ENCODE data around the gene TRIM2. TPM values are rescaled to one million over a fixed set of nuclear protein-coding genes. Genes with fewer than 3 reads are reported as not detected.

Gene TRIM2
- total and polyA plus RNA-seq, 8 donors, result 49.6 to 88.2 (median 77.7) TPM

DNA sequence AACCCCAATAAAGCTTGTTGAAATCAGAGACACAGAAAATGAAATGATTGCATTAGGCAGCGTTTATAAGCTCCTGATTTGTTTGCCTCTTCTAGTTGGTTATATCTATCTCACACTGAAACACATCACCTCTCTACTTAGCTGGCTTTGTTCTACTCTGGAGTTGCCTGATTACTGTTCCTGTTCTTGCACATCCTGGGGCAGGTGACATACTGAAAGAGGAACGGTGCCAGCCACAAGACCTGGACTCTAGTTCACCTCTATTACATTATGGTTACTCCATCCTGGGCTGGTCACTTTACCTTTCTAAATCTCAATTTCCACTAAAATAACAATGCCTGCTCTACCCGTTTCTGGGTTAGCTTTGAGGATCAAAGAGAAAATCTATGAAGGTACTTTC lies 47.9 kb downstream of the TRIM2 start:
- Histone ChIP-seq H3K4me1 (peaks cover 0 to 20% of the 10 kb centered on the region in 2 donors), H3K9me3 (no peaks in the 10 kb centered on the region), H3K27ac (no peak overlapping the region), H3K27me3 (peaks cover 0 to 20% of the 10 kb centered on the region in 2 donors), H3K4me3 (no peak overlapping the region), H3K36me3 (no peaks in the 10 kb centered on the region)
- DNase-seq (no peak), ATAC-seq (no peak)
- intact Hi-C loops (cut with DNase I), result no loop called here
- TF ChIP-seq, protein P1, sequence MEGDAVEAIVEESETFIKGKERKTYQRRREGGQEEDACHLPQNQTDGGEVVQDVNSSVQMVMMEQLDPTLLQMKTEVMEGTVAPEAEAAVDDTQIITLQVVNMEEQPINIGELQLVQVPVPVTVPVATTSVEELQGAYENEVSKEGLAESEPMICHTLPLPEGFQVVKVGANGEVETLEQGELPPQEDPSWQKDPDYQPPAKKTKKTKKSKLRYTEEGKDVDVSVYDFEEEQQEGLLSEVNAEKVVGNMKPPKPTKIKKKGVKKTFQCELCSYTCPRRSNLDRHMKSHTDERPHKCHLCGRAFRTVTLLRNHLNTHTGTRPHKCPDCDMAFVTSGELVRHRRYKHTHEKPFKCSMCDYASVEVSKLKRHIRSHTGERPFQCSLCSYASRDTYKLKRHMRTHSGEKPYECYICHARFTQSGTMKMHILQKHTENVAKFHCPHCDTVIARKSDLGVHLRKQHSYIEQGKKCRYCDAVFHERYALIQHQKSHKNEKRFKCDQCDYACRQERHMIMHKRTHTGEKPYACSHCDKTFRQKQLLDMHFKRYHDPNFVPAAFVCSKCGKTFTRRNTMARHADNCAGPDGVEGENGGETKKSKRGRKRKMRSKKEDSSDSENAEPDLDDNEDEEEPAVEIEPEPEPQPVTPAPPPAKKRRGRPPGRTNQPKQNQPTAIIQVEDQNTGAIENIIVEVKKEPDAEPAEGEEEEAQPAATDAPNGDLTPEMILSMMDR (IDR thresholded peaks at IDR 0.05), result no peak

DNA sequence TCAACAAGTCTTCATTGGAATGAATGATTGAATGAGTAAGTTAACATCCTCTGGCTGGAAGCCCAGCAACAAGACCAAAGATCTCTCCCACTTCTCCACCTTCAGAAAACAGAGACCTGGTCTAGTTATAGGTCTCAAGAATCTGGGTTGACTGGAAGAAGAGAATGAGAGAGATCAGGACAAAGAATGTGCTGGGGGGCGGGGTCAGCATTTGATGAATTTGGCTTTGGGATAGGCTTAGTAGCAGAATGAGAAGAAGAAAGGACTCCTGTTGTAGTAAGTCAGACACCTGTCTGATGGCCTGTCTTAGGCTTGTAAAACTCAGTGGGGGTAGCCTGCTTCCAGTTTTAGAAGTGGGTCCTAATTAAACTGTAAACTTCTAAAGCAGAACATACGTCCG lies 51.0 kb downstream of the TRIM2 start:
- Histone ChIP-seq H3K4me1 (no peaks in the 10 kb centered on the region), H3K27ac (no peak overlapping the region), H3K36me3 (no peaks in the 10 kb centered on the region), H3K27me3 (peaks cover 0 to 6% of the 10 kb centered on the region in 2 donors), H3K4me3 (no peak overlapping the region), H3K9me3 (no peaks in the 10 kb centered on the region)
- DNase-seq (no peak), ATAC-seq (no peak)
- TF ChIP-seq, protein P1 (IDR thresholded peaks at IDR 0.05), result no peak
- intact Hi-C loops (cut with DNase I), result no loop called here

DNA sequence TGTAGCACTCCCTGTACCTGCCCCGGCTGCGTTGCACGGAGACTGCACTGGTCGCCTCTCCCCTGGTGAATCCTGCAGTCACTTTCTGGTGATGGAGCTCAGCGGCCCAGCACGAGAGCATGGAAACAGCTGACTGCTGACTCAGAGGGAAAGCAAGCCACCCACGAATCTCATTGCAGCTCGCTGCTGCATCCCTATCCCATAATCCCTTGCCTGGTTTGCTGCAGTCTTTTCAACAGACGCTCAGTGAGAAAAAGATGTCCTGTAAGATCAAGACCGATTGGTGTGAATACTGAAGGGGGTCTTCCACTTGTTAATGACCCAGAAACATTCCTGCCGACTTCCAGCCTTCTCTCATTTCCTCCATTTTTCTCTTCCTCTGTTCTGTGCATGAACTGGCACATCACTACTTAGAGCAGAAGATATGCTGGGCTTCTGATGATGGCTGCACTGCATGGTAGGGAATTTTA lies 52.9 kb downstream of the TRIM2 start:
- ATAC-seq (no peak), DNase-seq (peak in 1 of 4 donors; percentile 22)
- peaks cover 0 to 8% of the 10 kb centered on the region in 2 donors for H3K9me3 ChIP-seq
- H3K27ac ChIP-seq, result no peak overlapping the region
- H3K4me1 ChIP-seq, result no peaks in the 10 kb centered on the region
- H3K4me3 ChIP-seq, result no peak overlapping the region
- H3K36me3 ChIP-seq, result no peaks in the 10 kb centered on the region
- H3K27me3 ChIP-seq, result peaks cover 0 to 6% of the 10 kb centered on the region in 2 donors
- TF ChIP-seq, protein P1 (IDR thresholded peaks at IDR 0.05), result no peak
- intact Hi-C loops (cut with DNase I), result no loop called here

DNA sequence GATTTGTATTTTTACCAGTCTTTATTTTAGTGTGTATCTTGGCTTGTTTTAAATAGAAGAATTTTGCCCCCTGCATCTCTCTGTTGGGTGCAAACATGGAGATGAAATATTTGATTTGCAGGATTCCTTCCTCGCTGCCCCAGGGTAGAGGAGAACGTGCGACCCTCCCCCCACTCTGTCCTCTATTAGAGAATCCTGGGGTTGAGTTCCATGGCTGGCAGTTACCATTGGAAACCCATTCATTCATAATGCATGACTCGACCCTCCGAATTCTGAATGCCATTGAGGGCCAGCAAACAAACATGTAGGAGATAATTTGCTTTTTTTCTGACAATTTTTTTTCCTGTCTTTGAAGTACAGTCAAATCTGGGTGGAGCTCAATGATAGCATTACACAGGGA lies 53.7 kb downstream of the TRIM2 start:
- intact Hi-C loops (cut with DNase I), result no loop called here

DNA sequence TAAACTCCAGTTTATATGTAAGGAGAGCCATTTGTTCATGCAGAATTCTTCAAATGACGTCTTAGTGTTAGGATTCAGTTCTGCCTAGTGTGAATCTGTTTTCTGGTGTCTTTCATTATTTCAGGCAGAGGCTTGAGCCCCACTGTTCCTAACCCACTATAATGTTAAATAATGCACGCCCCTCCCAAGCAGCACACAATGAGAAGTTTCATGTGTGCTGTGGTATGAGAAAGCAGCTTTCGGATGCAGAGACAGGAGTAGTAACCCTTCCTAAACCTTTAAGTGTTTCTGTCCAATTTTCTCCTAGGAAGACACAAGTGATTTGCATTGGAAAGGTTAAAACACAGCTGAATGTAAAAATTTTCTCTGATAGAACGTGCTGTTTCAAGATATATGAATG lies 54.5 kb downstream of the TRIM2 start:
- TF ChIP-seq, protein P1 (IDR thresholded peaks at IDR 0.05), result no peak
- Histone ChIP-seq H3K27me3 (peaks cover 0 to 6% of the 10 kb centered on the region in 2 donors), H3K4me3 (no peak overlapping the region), H3K36me3 (no peaks in the 10 kb centered on the region), H3K4me1 (no peaks in the 10 kb centered on the region), H3K27ac (no peak overlapping the region), H3K9me3 (peaks cover 0 to 10% of the 10 kb centered on the region in 2 donors)
- DNase-seq (no peak), ATAC-seq (no peak)
- intact Hi-C loops (cut with DNase I), result no loop called here

More for the DNA sequence above, 53.7 kb downstream of the TRIM2 start:
- no peaks in the 10 kb centered on the region for H3K36me3 ChIP-seq
- no peak overlapping the region for H3K4me3 ChIP-seq
- no peak for DNase-seq
- peaks cover 0 to 6% of the 10 kb centered on the region in 2 donors for H3K27me3 ChIP-seq
- no peak for ATAC-seq
- H3K4me1 ChIP-seq, result no peaks in the 10 kb centered on the region
- H3K9me3 ChIP-seq, result peaks cover 0 to 10% of the 10 kb centered on the region in 2 donors
- TF ChIP-seq, protein P1 (IDR thresholded peaks at IDR 0.05), result no peak
- H3K27ac ChIP-seq, result no peak overlapping the region
